Stimulated activated CD8-positive, alpha-beta memory T cell treated with anti-CD3 and anti-CD28 coated beads, Interleukin-15, amount 100 ng/mL, for 4 hours (primary cell): ENCODE measurements around the gene SHC2.
A peak's percentile ranks its signal among the peaks of the same experiment; 100 is the strongest.
"Not testable (repeated sequence)": the region's sequence is repeated elsewhere in the genome, so short reads cannot be mapped to it uniquely, and the experiment has no call there.

Source experiments
- DNase-seq, 2 donors: peaks; one replicate each; pipeline ENCODE4 v3.0.0-alpha.2; 2020; ENCODE audit warnings: low read depth in 2 of 2

SHC2 gene

GRCh38 chr19:389935-390289 is 70.9 kb downstream of the SHC2 start:
- no peak for DNase-seq

- DNase-seq = no peak
Measured at GRCh38 chr19:389255-389934, 71.4 kb downstream of the SHC2 start.

GRCh38 chr19:388691-389090 is 72.1 kb downstream of the SHC2 start:
- no peak for DNase-seq

GRCh38 chr19:387777-388176 is 73.1 kb downstream of the SHC2 start:
- DNase-seq = no peak

- not testable (repeated sequence) for DNase-seq
Measured at GRCh38 chr19:386632-387301, 74.1 kb downstream of the SHC2 start.

GRCh38 chr19:386189-386588 is 74.6 kb downstream of the SHC2 start:
- not testable (repeated sequence) for DNase-seq

- no peak for DNase-seq
Measured at GRCh38 chr19:384799-385169, 76.0 kb downstream of the SHC2 start.

GRCh38 chr19:383922-384798 is 76.7 kb downstream of the SHC2 start:
- no peak for DNase-seq

GRCh38 chr19:383040-383439 is 77.8 kb downstream of the SHC2 start:
- no peak for DNase-seq

- peak in 1 of 2 donors; percentile 43 for DNase-seq
Measured at GRCh38 chr19:382578-382977, 78.3 kb downstream of the SHC2 start.

- not testable (repeated sequence) for DNase-seq
Measured at GRCh38 chr19:381901-382300, 78.9 kb downstream of the SHC2 start.

GRCh38 chr19:380618-381219 is 80.1 kb downstream of the SHC2 start:
- not testable (repeated sequence) for DNase-seq

GRCh38 chr19:379796-380195 is 81.0 kb downstream of the SHC2 start:
- DNase-seq = no peak

GRCh38 chr19:378706-379105 is 82.1 kb downstream of the SHC2 start:
- DNase-seq = no peak

GRCh38 chr19:377801-378581 is 82.8 kb downstream of the SHC2 start:
- DNase-seq = no peak

GRCh38 chr19:376111-376470 is 84.7 kb downstream of the SHC2 start:
- no peak for DNase-seq

- no peak for DNase-seq
Measured at GRCh38 chr19:375395-376110, 85.3 kb downstream of the SHC2 start.

- no peak for DNase-seq
Measured at GRCh38 chr19:374886-375235, 86.0 kb downstream of the SHC2 start.

GRCh38 chr19:374183-374885 is 86.5 kb downstream of the SHC2 start:
- DNase-seq = no peak

GRCh38 chr19:373391-374182 is 87.2 kb downstream of the SHC2 start:
- DNase-seq = no peak
